Panc1 (cell line): ENCODE data around the gene LRSAM1.

Experiments
- CTCF ChIP-seq: fragments of 450-650 bp; IDR thresholded peaks from 2 replicates; pipeline ENCODE4 v1.5.1; 2017; ENCODE audit warnings: mild to moderate bottlenecking
- POLR2AphosphoS5 ChIP-seq: IDR thresholded peaks from 2 replicates; pipeline ENCODE4 v1.6.1; 2012; ENCODE audit warnings: mild to moderate bottlenecking, low read depth, low read length, moderate library complexity
- SIN3A ChIP-seq: IDR thresholded peaks from 2 replicates; pipeline ENCODE4 v1.6.1; 2012; ENCODE audit warnings: low read depth, mild to moderate bottlenecking, low read length, moderate library complexity, borderline replicate concordance; ENCODE audit not compliant: insufficient read depth
- TCF7L2 ChIP-seq: IDR thresholded peaks from 2 replicates; pipeline ENCODE4 v1.6.1; 2011; ENCODE audit warnings: mild to moderate bottlenecking, low read depth, low read length, inconsistent platforms

- no peak for TF ChIP-seq TCF7L2
- no peak for TF ChIP-seq CTCF
- TF ChIP-seq POLR2AphosphoS5: no peak
- no peak for TF ChIP-seq SIN3A
These were observed 12.6 kb downstream of the LRSAM1 start for GRCh38 chr9:127463911-127464310.
